Stomach (tissue), 9 donors: ENCODE measurements around the gene CD96. TPM values are rescaled to one million over a fixed set of nuclear protein-coding genes. Genes with fewer than 3 reads are reported as not detected.

Source experiments
- DNase-seq, 2 donors: peaks; one replicate each; pipeline versions ENCODE4 v3.0.0 to v3.0.0-alpha.2; 2013 to 2019
- H3K27ac ChIP-seq, 5 donors: fragments of 200-600 bp in 4 of 5; sonication (generic) in 4 of 5; one replicate each; pipeline ENCODE4 v1.5.1; 2013 to 2019; ENCODE audit warnings: mild to moderate bottlenecking in 1 of 5, moderate library complexity in 1 of 5
- H3K27me3 ChIP-seq, 3 donors: fragments of 200-600 bp; sonication (generic); one replicate each; pipeline ENCODE4 v1.5.1; 2017 to 2019; ENCODE audit warnings: mixed run types in 1 of 3
- H3K36me3 ChIP-seq, 4 donors: fragments of 200-600 bp; sonication (generic); 1 replicate in 3 of 4; 2 replicates in 1 of 4; pipeline ENCODE4 v1.5.1; 2016 to 2019
- H3K4me1 ChIP-seq, 4 donors: fragments of 200-600 bp; sonication (generic); one replicate each; pipeline ENCODE4 v1.5.1; 2016 to 2019
- H3K4me3 ChIP-seq, 4 donors: fragments of 200-600 bp; sonication (generic) in 3 of 4; one replicate each; pipeline ENCODE4 v1.5.1; 2016 to 2019; ENCODE audit warnings: mild to moderate bottlenecking in 1 of 4
- H3K9me3 ChIP-seq, 4 donors: fragments of 200-600 bp; sonication (generic); one replicate each; pipeline ENCODE4 v1.5.1; 2016 to 2019
- CTCF ChIP-seq, 7 experiments: fragments of 450-650 bp in 4 of 7; fragments of 200-600 bp in 3 of 7; sonication (generic) in 3 of 7; IDR thresholded peaks; one replicate each; pipeline ENCODE4 v1.5.1; 2016 to 2019; ENCODE audit warnings: antibody characterized with exemption in 7 of 7, control low read depth in 2 of 7, mild to moderate bottlenecking in 1 of 7
- EP300 ChIP-seq: sonication (generic); formaldehyde crosslinking; IDR thresholded peaks from one replicate; pipeline ENCODE4 v1.6.1; 2017; ENCODE audit warnings: antibody characterized with exemption
- POLR2A ChIP-seq, 4 donors: fragments of 450-650 bp; IDR thresholded peaks; one replicate each; pipeline ENCODE4 v1.6.1; 2016; ENCODE audit warnings: antibody characterized with exemption in 4 of 4, control low read depth in 2 of 4, mild to moderate bottlenecking in 1 of 4, moderate library complexity in 1 of 4
- POLR2AphosphoS5 ChIP-seq, 3 donors: sonication (generic); formaldehyde crosslinking; IDR thresholded peaks; one replicate each; pipeline ENCODE4 v1.6.1; 2016; ENCODE audit warnings: antibody characterized with exemption in 3 of 3
- WGBS, 5 donors: extraction: QIAGEN DNeasy Blood & Tissue Kit in 3 of 5; methylation state at CpG; one replicate each; pipeline versions ENCODE4 v1.1.5 to v1.1.7; 2013 to 2018; 5-methylcytosine and 5-hydroxymethylcytosine counted together
- intact Hi-C: fragments of 100-400 bp; cut with DNase I; formaldehyde crosslinking; loops from one replicate; pipeline ENCODE4 v1.15.1; 2023; ENCODE audit warnings: low total_unique reads
- polyA plus RNA-seq, 3 donors: library from polyadenylated mRNA; stranded (reverse); fragments of 200-250 nt; gene quantifications; one replicate each; pipeline ENCODE4 v1.2.3, GENCODE V29; 2013
- total RNA-seq, 5 donors: library from RNA; depleted of rRNA; stranded (reverse); fragments of >200 nt; gene quantifications; one replicate each; pipeline versions ENCODE4 v1.1.0 to v1.2.3, GENCODE V29; 2014 to 2016
- donor health status: healthy with polysubstance abuse.
- donor health status: Bipolar disorder and iron deficiency.
- donor health status: healthy.

The CD96 gene
- total and polyA plus RNA-seq, 8 donors, result 0.19 to 57.2 (median 5.7) TPM

GRCh38 chr3:111607240-111607920 lies 65.4 kb downstream of the CD96 start:
- Histone ChIP-seq H3K27ac (no peak overlapping the region), H3K27me3 (no peaks in the 10 kb centered on the region), H3K9me3 (no peaks in the 10 kb centered on the region), H3K36me3 (no peaks in the 10 kb centered on the region), H3K4me1 (no peaks in the 10 kb centered on the region), H3K4me3 (no peak overlapping the region)
- 80 to 89% (median 87%) methylated on average over 3 of the region's 3 CpGs for WGBS, 5 donors
- TF ChIP-seq EP300 (no peak), POLR2AphosphoS5 (IDR thresholded peaks at IDR 0.05) (no peak), POLR2A (IDR thresholded peaks at IDR 0.05) (no peak), CTCF (IDR thresholded peaks at IDR 0.05) (no peak)
- intact Hi-C loops, result no loop called here
- DNase-seq, result no peak

GRCh38 chr3:111608383-111608782 lies 66.4 kb downstream of the CD96 start:
- Histone ChIP-seq H3K9me3 (no peaks in the 10 kb centered on the region), H3K4me3 (no peak overlapping the region), H3K27me3 (no peaks in the 10 kb centered on the region), H3K27ac (no peak overlapping the region), H3K36me3 (no peaks in the 10 kb centered on the region), H3K4me1 (no peaks in the 10 kb centered on the region)
- WGBS, 5 donors, result 83 to 91% (median 86%) methylated on average over 2 of the region's 2 CpGs
- intact Hi-C loops, result no loop called here
- DNase-seq, result no peak
- TF ChIP-seq CTCF (IDR thresholded peaks at IDR 0.05) (no peak), EP300 (no peak), POLR2A (IDR thresholded peaks at IDR 0.05) (no peak), POLR2AphosphoS5 (IDR thresholded peaks at IDR 0.05) (no peak)

- DNase-seq, result no peak
- Histone ChIP-seq H3K4me1 (no peaks in the 10 kb centered on the region), H3K27me3 (no peaks in the 10 kb centered on the region), H3K9me3 (no peaks in the 10 kb centered on the region), H3K27ac (peak overlapping the region in 2 of 5 donors; percentile 2 to 6), H3K4me3 (no peak overlapping the region), H3K36me3 (no peaks in the 10 kb centered on the region)
- TF ChIP-seq EP300, result no peak
- TF ChIP-seq CTCF (IDR thresholded peaks at IDR 0.05), result no peak
- TF ChIP-seq POLR2A (IDR thresholded peaks at IDR 0.05), result no peak
- no peak for TF ChIP-seq POLR2AphosphoS5 (IDR thresholded peaks at IDR 0.05)
- intact Hi-C loops, result no loop called here
- 86 to 90% (median 87%) methylated on average over 2 of the region's 2 CpGs for WGBS, 5 donors
Observed at GRCh38 chr3:111609700-111610099, 67.7 kb downstream of the CD96 start.

GRCh38 chr3:111610189-111610588 lies 68.2 kb downstream of the CD96 start:
- DNase-seq, result peak in 1 of 2 donors; percentile 62
- TF ChIP-seq POLR2A (IDR thresholded peaks at IDR 0.05) (no peak), CTCF (IDR thresholded peaks at IDR 0.05) (no peak), POLR2AphosphoS5 (IDR thresholded peaks at IDR 0.05) (no peak), EP300 (no peak)
- H3K4me1 ChIP-seq, result no peaks in the 10 kb centered on the region
- no peak overlapping the region for H3K4me3 ChIP-seq
- H3K9me3 ChIP-seq, result no peaks in the 10 kb centered on the region
- 61 to 75% (median 71%) methylated on average over 5 of the region's 5 CpGs for WGBS, 5 donors
- intact Hi-C loops, result no loop called here
- no peaks in the 10 kb centered on the region for H3K36me3 ChIP-seq
- no peaks in the 10 kb centered on the region for H3K27me3 ChIP-seq
- H3K27ac ChIP-seq, result peak overlapping the region in 3 of 5 donors; percentile 20 to 53 (median 51)
